Testis (tissue), 2 donors: ENCODE results near the gene DGAT2.

Source experiments
- POLR2A ChIP-seq: fragments of 450-650 bp; IDR thresholded peaks from one replicate; pipeline ENCODE4 v1.6.1; 2017; ENCODE audit warnings: antibody characterized with exemption, mild to moderate bottlenecking, moderate library complexity
- TF ChIP-seq, protein P1 (sequence below), 3 experiments: fragments of 450-650 bp in 2 of 3; fragments of 200-600 bp in 1 of 3; sonication (generic) in 1 of 3; IDR thresholded peaks; one replicate each; pipeline ENCODE4 v1.5.1; 2016 to 2019; ENCODE audit warnings: antibody characterized with exemption in 3 of 3, mild to moderate bottlenecking in 2 of 3, moderate library complexity in 1 of 3

DNA sequence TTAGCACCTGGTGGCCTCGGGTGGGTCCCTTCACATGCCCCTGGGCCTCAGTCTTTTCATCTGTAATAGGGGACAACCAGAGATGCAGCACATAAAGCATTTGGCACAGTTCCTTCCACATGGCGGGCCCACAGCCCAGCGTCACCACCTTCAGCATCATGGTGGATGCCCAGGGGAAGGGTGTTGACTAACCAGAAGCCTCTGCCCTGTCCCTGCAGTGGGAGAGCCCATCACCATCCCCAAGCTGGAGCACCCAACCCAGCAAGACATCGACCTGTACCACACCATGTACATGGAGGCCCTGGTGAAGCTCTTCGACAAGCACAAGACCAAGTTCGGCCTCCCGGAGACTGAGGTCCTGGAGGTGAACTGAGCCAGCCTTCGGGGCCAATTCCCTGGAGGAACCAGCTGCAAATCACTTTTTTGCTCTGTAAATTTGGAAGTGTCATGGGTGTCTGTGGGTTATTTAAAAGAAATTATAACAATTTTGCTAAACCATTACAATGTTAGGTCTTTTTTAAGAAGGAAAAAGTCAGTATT is 31.6 kb downstream of the DGAT2 start:
- TF ChIP-seq, protein P1, sequence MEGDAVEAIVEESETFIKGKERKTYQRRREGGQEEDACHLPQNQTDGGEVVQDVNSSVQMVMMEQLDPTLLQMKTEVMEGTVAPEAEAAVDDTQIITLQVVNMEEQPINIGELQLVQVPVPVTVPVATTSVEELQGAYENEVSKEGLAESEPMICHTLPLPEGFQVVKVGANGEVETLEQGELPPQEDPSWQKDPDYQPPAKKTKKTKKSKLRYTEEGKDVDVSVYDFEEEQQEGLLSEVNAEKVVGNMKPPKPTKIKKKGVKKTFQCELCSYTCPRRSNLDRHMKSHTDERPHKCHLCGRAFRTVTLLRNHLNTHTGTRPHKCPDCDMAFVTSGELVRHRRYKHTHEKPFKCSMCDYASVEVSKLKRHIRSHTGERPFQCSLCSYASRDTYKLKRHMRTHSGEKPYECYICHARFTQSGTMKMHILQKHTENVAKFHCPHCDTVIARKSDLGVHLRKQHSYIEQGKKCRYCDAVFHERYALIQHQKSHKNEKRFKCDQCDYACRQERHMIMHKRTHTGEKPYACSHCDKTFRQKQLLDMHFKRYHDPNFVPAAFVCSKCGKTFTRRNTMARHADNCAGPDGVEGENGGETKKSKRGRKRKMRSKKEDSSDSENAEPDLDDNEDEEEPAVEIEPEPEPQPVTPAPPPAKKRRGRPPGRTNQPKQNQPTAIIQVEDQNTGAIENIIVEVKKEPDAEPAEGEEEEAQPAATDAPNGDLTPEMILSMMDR (IDR thresholded peaks at IDR 0.05): no peak
- no peak for TF ChIP-seq POLR2A
